Mesodermal cell (in vitro differentiated cells): ENCODE data around the gene PPCDC.

Source experiments
- H3K27ac ChIP-seq: 2 replicates; pipeline ENCODE4 v1.7.0; 2013; ENCODE audit warnings: mild to moderate bottlenecking, low read depth, low read length, moderate library complexity; ENCODE audit not compliant: severe bottlenecking
- H3K36me3 ChIP-seq: 2 replicates; pipeline ENCODE4 v1.7.1; 2013; ENCODE audit warnings: mild to moderate bottlenecking, low read length, moderate library complexity; ENCODE audit not compliant: control insufficient read depth, insufficient read depth
- H3K4me1 ChIP-seq: one replicate; pipeline ENCODE4 v1.7.1; 2013; ENCODE audit warnings: mild to moderate bottlenecking, low read length; ENCODE audit not compliant: insufficient read depth, control insufficient read depth, poor library complexity, severe bottlenecking
- H3K4me3 ChIP-seq: 2 replicates; pipeline ENCODE4 v1.7.0; 2013; ENCODE audit warnings: low read length, control low read depth, mild to moderate bottlenecking; ENCODE audit not compliant: insufficient read depth, poor library complexity, severe bottlenecking; ENCODE audit errors: extremely low read depth
- H3K9me3 ChIP-seq: 2 replicates; pipeline ENCODE4 v1.7.1; 2013; ENCODE audit warnings: mild to moderate bottlenecking, low read length, moderate library complexity; ENCODE audit not compliant: control insufficient read depth
- WGBS, 2 experiments: methylation state at CpG; one replicate each; pipeline ENCODE4 v1.1.5; 2013; ENCODE audit warnings: missing lambda C conversion rate in 2 of 2; ENCODE audit not compliant: insufficient coverage in 2 of 2; 5-methylcytosine and 5-hydroxymethylcytosine counted together

Gene PPCDC

GRCh38 chr15:75054172-75054897 lies 30.9 kb downstream of the PPCDC start:
- no peak overlapping the region for H3K27ac ChIP-seq
- WGBS, 2 experiments: 90% methylated on average over 1 of the region's 3 CpGs; no CpG with 5 or more reads in 1 of the 2 experiments

GRCh38 chr15:75056036-75056435 lies 32.6 kb downstream of the PPCDC start:
- 95 to 96% methylated on average over 7 of the region's 7 CpGs for WGBS, 2 experiments
- Histone ChIP-seq H3K27ac (no peak overlapping the region), H3K9me3 (no peaks in the 10 kb centered on the region), H3K36me3 (no peaks in the 10 kb centered on the region), H3K4me1 (peaks cover 12% of the 10 kb centered on the region), H3K4me3 (no peak overlapping the region)

More at GRCh38 chr15:75054172-75054897, 30.9 kb downstream of the PPCDC start:
- Histone ChIP-seq H3K4me1 (peaks cover 12% of the 10 kb centered on the region), H3K4me3 (no peak overlapping the region), H3K36me3 (peaks cover 3% of the 10 kb centered on the region), H3K9me3 (no peaks in the 10 kb centered on the region)

- no peak overlapping the region for H3K27ac ChIP-seq
These were observed 34.9 kb downstream of the PPCDC start for GRCh38 chr15:75058127-75058905.

GRCh38 chr15:75059607-75060006 lies 36.2 kb downstream of the PPCDC start:
- peaks cover 17% of the 10 kb centered on the region for H3K4me1 ChIP-seq
- no peaks in the 10 kb centered on the region for H3K9me3 ChIP-seq
- 84 to 91% methylated on average over 5 of the region's 5 CpGs for WGBS, 2 experiments
- no peaks in the 10 kb centered on the region for H3K36me3 ChIP-seq
- H3K27ac ChIP-seq: no peak overlapping the region
- no peak overlapping the region for H3K4me3 ChIP-seq

More at GRCh38 chr15:75058127-75058905, 34.9 kb downstream of the PPCDC start:
- no peaks in the 10 kb centered on the region for H3K9me3 ChIP-seq
- WGBS, 2 experiments: 77 to 94% methylated on average over 2 to 3 of the region's 4 CpGs
- no peaks in the 10 kb centered on the region for H3K36me3 ChIP-seq
- no peak overlapping the region for H3K4me3 ChIP-seq
- H3K4me1 ChIP-seq: peaks cover 17% of the 10 kb centered on the region

GRCh38 chr15:75061272-75061671 lies 37.9 kb downstream of the PPCDC start:
- Histone ChIP-seq H3K36me3 (no peaks in the 10 kb centered on the region), H3K4me3 (no peak overlapping the region), H3K27ac (peak overlapping the region; percentile 49), H3K4me1 (peaks cover 20% of the 10 kb centered on the region), H3K9me3 (peaks cover 4% of the 10 kb centered on the region)

- 46 to 65% methylated on average over 2 to 3 of the region's 3 CpGs for WGBS, 2 experiments
- Histone ChIP-seq H3K36me3 (no peaks in the 10 kb centered on the region), H3K4me3 (no peak overlapping the region), H3K27ac (no peak overlapping the region), H3K9me3 (peaks cover 15% of the 10 kb centered on the region), H3K4me1 (peaks cover 20% of the 10 kb centered on the region)
These were observed 39.3 kb downstream of the PPCDC start for GRCh38 chr15:75062706-75063105.

GRCh38 chr15:75063338-75063737 lies 39.9 kb downstream of the PPCDC start:
- 85 to 87% methylated on average over 2 of the region's 4 CpGs for WGBS, 2 experiments
- peaks cover 15% of the 10 kb centered on the region for H3K4me1 ChIP-seq
- H3K36me3 ChIP-seq: no peaks in the 10 kb centered on the region
- H3K27ac ChIP-seq: no peak overlapping the region
- no peak overlapping the region for H3K4me3 ChIP-seq
- peaks cover 15% of the 10 kb centered on the region for H3K9me3 ChIP-seq

- Histone ChIP-seq H3K9me3 (peaks cover 15% of the 10 kb centered on the region), H3K27ac (no peak overlapping the region), H3K36me3 (no peaks in the 10 kb centered on the region), H3K4me1 (peaks cover 10% of the 10 kb centered on the region), H3K4me3 (no peak overlapping the region)
- WGBS, 2 experiments: 90 to 99% methylated on average over 7 to 8 of the region's 9 CpGs
These were observed 40.5 kb downstream of the PPCDC start for GRCh38 chr15:75063889-75064288.

GRCh38 chr15:75064846-75065245 lies 41.5 kb downstream of the PPCDC start:
- H3K27ac ChIP-seq: no peak overlapping the region
- no peaks in the 10 kb centered on the region for H3K36me3 ChIP-seq
- H3K9me3 ChIP-seq: peaks cover 15% of the 10 kb centered on the region
- no CpG with 5 or more reads among the region's 2 CpGs for WGBS, 2 experiments
- peaks cover 8% of the 10 kb centered on the region for H3K4me1 ChIP-seq
- no peak overlapping the region for H3K4me3 ChIP-seq

- Histone ChIP-seq H3K36me3 (no peaks in the 10 kb centered on the region), H3K4me1 (peaks cover 8% of the 10 kb centered on the region), H3K4me3 (no peak overlapping the region), H3K27ac (no peak overlapping the region), H3K9me3 (peaks cover 15% of the 10 kb centered on the region)
- 100% methylated on average over 1 of the region's 1 CpG for WGBS, 2 experiments
These were observed 42.1 kb downstream of the PPCDC start for GRCh38 chr15:75065467-75065850.
